Parathyroid adenoma (tissue), 2 donors: ENCODE data around the gene ARHGEF10L.
A peak's percentile ranks its signal among the peaks of the same experiment; 100 is the strongest.

Experiments
- H2AFZ ChIP-seq: fragments of 300-600 bp; sonication (generic); one replicate; pipeline ENCODE4 v1.7.0; 2017; ENCODE audit warnings: antibody characterized with exemption, mild to moderate bottlenecking
- H3K27ac ChIP-seq: fragments of 300-600 bp; sonication (generic); one replicate; pipeline ENCODE4 v1.7.0; 2017
- H3K27me3 ChIP-seq: fragments of 300-600 bp; sonication (generic); one replicate; pipeline ENCODE4 v1.7.0; 2017; ENCODE audit warnings: low read length; ENCODE audit not compliant: control insufficient read depth, insufficient read depth
- H3K36me3 ChIP-seq: fragments of 300-600 bp; sonication (generic); one replicate; pipeline ENCODE4 v1.7.0; 2017; ENCODE audit warnings: low read length; ENCODE audit not compliant: control insufficient read depth, insufficient read depth
- H3K4me1 ChIP-seq: fragments of 300-600 bp; sonication (generic); one replicate; pipeline ENCODE4 v1.7.0; 2017; ENCODE audit warnings: control low read depth
- H3K4me2 ChIP-seq: fragments of 300-600 bp; sonication (generic); one replicate; pipeline ENCODE4 v1.7.0; 2017; ENCODE audit warnings: low read length
- H3K4me3 ChIP-seq: fragments of 300-600 bp; sonication (generic); one replicate; pipeline ENCODE4 v1.7.0; 2017; ENCODE audit warnings: low read depth, low read length
- H3K79me2 ChIP-seq: fragments of 300-600 bp; sonication (generic); one replicate; pipeline ENCODE4 v1.7.0; 2017; ENCODE audit warnings: control low read depth
- H3K9ac ChIP-seq: fragments of 300-600 bp; sonication (generic); one replicate; pipeline ENCODE4 v1.7.0; 2017; ENCODE audit warnings: mild to moderate bottlenecking
- H3K9me3 ChIP-seq: fragments of 300-600 bp; sonication (generic); one replicate; pipeline ENCODE4 v1.7.0; 2017; ENCODE audit warnings: low read length; ENCODE audit not compliant: control insufficient read depth
- TF ChIP-seq, protein P1 (sequence below): fragments of 300-600 bp; sonication (generic); IDR thresholded peaks from one replicate; pipeline ENCODE4 v1.7.0; 2017; ENCODE audit warnings: antibody characterized with exemption, mild to moderate bottlenecking
- donor health status: primary hyperparathyroidism.

Gene ARHGEF10L

DNA sequence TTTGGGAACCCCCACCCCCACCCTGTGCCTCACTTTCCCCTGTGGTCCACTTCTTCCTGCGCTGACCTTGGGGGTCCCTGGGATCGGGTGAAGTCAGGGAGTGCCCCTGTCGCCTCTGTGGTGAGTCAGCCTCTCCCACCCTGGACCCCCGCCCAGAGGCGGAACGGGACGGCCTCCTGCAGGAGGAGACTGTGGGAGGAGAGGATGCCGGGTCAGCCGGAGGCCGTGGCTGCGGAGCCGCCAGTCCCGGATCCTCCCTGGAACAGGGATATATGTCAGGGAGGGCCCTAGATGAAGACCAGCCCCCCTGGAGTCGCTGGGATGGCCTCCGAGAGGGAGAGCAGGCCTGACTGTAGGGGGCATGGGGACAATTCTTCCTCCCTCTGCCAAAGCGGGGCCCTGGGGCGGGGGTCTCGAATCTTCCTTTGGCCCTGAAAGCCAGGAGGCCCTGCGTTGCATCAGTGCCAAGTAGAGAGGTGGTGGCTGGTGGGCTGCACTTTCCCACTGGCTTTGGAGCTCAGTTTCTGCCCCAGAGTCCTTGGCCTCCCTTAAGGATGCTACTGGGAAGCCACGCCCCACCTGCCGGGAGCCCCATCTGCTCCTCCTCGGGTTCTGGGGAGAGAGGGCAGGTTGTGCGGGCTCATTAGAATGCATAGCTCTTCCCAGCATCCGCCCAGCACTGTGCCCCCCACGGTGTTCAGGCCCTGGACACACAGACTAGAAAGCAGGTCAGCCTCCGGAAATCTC, 930 bp downstream of the ARHGEF10L start:
- H3K27ac ChIP-seq = peak overlapping the region; percentile 74
- TF ChIP-seq, protein P1, sequence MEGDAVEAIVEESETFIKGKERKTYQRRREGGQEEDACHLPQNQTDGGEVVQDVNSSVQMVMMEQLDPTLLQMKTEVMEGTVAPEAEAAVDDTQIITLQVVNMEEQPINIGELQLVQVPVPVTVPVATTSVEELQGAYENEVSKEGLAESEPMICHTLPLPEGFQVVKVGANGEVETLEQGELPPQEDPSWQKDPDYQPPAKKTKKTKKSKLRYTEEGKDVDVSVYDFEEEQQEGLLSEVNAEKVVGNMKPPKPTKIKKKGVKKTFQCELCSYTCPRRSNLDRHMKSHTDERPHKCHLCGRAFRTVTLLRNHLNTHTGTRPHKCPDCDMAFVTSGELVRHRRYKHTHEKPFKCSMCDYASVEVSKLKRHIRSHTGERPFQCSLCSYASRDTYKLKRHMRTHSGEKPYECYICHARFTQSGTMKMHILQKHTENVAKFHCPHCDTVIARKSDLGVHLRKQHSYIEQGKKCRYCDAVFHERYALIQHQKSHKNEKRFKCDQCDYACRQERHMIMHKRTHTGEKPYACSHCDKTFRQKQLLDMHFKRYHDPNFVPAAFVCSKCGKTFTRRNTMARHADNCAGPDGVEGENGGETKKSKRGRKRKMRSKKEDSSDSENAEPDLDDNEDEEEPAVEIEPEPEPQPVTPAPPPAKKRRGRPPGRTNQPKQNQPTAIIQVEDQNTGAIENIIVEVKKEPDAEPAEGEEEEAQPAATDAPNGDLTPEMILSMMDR = no peak
- H2AFZ ChIP-seq = peak overlapping the region; percentile 62

DNA sequence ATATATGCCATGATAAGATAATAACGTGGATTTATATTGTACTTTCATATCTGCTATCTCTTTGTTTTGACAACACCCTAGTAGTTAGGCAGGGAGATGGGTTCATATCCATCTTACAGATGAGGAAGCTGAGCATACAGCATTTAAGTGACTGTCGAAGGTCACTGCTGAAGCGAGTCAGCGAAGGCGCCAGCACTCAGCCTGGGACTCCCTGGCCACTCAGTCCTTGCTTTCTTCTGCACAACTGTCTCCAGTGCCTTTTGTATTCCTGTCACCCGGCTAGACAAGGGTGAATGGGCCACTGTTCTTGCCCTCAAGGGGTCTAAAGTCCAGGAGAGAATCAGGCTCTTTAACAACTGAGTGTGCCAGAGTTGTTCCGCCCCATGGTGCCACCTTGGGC, 3.1 kb downstream of the ARHGEF10L start:
- Histone ChIP-seq H3K9ac (no peak overlapping the region), H3K4me2 (no peak overlapping the region), H3K4me3 (no peak overlapping the region), H3K9me3 (no peaks in the 10 kb centered on the region), H3K4me1 (peaks cover 7% of the 10 kb centered on the region), H3K79me2 (peaks cover 17% of the 10 kb centered on the region), H2AFZ (no peak overlapping the region), H3K27ac (no peak overlapping the region), H3K36me3 (no peaks in the 10 kb centered on the region), H3K27me3 (no peaks in the 10 kb centered on the region)
- TF ChIP-seq, protein P1 = no peak

More for the DNA sequence above, 930 bp downstream of the ARHGEF10L start:
- H3K4me3 ChIP-seq = peak overlapping the region; percentile 75
- H3K4me1 ChIP-seq = peaks cover 4% of the 10 kb centered on the region
- peak overlapping the region; percentile 72 for H3K9ac ChIP-seq
- H3K4me2 ChIP-seq = peak overlapping the region; percentile 90
- H3K36me3 ChIP-seq = no peaks in the 10 kb centered on the region
- H3K79me2 ChIP-seq = peaks cover 14% of the 10 kb centered on the region
- no peaks in the 10 kb centered on the region for H3K27me3 ChIP-seq
- no peaks in the 10 kb centered on the region for H3K9me3 ChIP-seq

DNA sequence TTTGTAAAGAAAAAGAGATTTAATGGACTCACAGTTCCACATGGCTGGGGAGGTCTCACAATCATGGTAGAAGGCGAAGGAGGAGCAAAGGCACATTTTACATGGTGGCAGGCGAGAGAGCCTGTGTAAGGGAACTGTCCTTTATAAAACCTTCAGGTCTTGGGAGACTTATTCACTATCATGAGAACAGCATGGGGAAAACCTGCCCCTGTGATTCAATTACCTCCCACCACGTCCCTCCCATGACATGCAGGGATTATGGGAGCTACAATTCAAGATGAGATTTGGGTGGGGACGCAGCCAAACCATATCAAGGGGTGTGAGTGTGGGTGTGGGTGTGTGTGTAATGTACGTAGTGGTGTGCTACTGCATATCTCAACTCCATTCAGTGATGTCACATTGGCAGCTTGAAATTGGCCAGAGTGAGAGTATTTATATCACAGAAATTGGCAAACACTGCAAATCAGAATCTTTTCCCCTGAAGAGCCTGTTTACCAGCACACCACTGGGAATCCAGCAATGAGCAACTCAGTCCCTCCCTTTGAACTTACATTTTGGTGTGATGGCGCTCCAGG, 5.4 kb downstream of the ARHGEF10L start:
- peaks cover 22% of the 10 kb centered on the region for H3K79me2 ChIP-seq
- TF ChIP-seq, protein P1 = no peak
- H3K4me1 ChIP-seq = peaks cover 3% of the 10 kb centered on the region
- H2AFZ ChIP-seq = no peak overlapping the region
- no peaks in the 10 kb centered on the region for H3K27me3 ChIP-seq
- H3K27ac ChIP-seq = no peak overlapping the region
- H3K36me3 ChIP-seq = no peaks in the 10 kb centered on the region
- H3K9me3 ChIP-seq = no peaks in the 10 kb centered on the region
- no peak overlapping the region for H3K4me2 ChIP-seq
- no peak overlapping the region for H3K4me3 ChIP-seq
- H3K9ac ChIP-seq = no peak overlapping the region

DNA sequence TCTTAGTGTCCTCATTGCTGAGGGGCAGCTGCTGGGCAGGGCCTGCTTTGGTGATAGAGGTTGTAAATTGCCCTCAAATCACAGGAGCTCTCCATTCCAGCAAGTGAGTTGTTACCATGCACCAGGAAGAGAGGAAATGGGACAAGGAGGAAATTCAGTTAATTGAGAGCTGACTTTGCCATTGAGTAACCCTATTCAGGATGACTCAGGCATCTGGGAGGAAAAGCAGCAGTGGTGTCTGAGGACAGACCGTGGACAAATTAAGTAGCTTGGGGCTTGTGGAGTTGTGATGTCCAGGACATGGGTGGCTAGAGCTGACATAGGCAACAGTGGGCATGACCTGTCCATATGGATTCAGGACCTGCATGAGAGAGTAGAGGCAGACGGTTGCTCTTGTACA, 5.9 kb downstream of the ARHGEF10L start:
- TF ChIP-seq, protein P1 = no peak
- no peak overlapping the region for H3K4me3 ChIP-seq
- peaks cover 3% of the 10 kb centered on the region for H3K4me1 ChIP-seq
- H3K4me2 ChIP-seq = no peak overlapping the region
- H3K9ac ChIP-seq = no peak overlapping the region
- no peak overlapping the region for H3K27ac ChIP-seq
- H3K9me3 ChIP-seq = no peaks in the 10 kb centered on the region
- peaks cover 18% of the 10 kb centered on the region for H3K79me2 ChIP-seq
- H3K27me3 ChIP-seq = no peaks in the 10 kb centered on the region
- no peak overlapping the region for H2AFZ ChIP-seq
- no peaks in the 10 kb centered on the region for H3K36me3 ChIP-seq
